Stimulated activated CD8-positive, alpha-beta memory T cell treated with anti-CD3 and anti-CD28 coated beads, Interleukin-7, amount 100 ng/mL, for 4 hours (primary cell): ENCODE measurements around the gene RNF181.
A peak's percentile ranks its signal among the peaks of the same experiment; 100 is the strongest.
"Not testable (repeated sequence)": the region's sequence is repeated elsewhere in the genome, so short reads cannot be mapped to it uniquely, and the experiment has no call there.

Experiments used
- DNase-seq, 2 donors: peaks; one replicate each; pipeline ENCODE4 v3.0.0-alpha.2; 2020; ENCODE audit warnings: low read depth in 2 of 2

The RNF181 gene

DNA sequence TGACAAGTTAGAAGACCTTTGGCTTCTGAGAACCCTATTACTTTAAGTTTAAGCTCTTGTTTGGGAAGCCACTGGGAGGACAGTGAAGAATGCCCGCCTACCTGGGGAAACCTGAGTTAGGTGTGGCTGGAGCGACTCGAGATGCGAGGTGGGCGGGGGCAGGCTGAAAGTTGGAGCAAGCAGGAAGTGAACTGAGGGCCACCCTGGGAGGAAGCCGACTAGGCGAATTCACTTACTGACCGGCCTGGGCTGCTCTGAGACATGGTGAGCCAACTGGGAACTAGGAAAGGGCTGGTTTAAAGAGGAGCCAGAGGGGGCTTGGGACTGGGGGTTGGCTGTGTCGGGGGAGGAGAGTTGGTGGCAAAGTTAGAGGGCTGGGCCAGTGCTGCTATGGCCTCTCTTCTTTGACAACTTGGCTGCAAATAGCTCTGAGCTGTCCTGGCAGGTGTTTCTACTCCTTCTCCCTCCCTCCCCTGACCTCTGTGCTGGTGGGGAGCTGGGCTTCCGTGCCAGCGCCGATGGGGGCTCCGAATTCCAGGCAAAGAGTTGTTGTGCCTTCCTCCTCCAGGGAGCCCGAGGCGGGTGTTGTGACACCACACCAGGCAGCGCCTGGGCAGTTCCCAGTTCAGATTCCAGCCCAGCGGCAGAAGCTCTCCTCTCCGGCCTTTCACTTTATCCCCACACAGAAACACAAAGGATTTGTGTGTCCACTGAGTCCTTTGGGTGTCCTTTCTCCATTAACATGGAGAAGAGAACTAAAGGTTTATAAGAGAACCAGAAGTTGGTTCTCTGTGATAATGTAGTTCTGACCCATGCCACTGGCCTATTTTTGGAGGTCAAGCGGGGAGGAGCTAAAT is 17.9 kb upstream of the RNF181 start, which contains the start of gene VAMP8:
VAMP8 (plus strand) TSS at position 201 of the 857 bp plus-strand sequence; CDS start at position 262, 61 bp downstream.
- DNase-seq, result peak; percentile 31 to 55

DNA sequence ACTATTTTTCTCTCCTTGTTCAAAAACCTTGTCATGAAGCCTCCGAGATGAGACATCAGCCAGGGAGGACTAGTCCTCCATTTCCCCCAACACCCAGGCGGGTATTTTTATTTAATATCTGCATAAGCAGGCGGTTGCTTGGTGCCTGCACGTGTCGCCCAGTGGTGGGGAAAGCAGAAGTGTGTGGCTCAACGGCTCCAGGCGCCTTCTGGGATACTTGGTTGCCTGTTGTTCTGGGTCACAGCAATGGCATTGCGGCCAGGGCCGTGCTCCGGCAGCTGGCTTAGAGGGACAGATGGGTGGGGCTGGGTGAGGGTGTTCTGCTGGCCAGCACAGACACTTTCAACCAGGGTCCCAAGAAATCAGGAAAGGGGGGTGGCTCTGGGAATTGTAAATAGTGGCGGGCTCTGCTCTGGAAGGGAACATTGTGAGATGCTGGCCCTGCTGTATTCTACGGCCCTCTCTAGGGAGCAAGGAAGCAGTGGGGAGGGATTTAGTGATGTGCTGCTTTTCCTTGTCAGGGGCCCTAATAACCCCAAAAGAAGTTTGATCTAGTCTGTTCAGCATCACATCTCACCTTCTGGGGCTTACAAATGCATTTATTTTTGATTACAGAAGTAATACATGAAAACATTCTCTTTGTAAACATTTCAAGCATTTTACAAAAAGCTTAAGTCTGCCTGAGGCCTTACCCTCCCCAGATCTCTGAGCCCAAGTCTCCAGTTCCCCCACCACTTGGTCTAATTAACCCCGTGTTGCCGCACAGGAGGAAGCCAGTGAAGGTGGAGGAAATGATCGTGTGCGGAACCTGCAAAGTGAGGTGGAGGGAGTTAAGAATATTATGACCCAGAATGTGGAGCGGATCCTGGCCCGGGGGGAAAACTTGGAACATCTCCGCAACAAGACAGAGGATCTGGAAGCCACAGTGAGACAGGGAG is 17.0 kb upstream of the RNF181 start:
- DNase-seq, result no peak

DNA sequence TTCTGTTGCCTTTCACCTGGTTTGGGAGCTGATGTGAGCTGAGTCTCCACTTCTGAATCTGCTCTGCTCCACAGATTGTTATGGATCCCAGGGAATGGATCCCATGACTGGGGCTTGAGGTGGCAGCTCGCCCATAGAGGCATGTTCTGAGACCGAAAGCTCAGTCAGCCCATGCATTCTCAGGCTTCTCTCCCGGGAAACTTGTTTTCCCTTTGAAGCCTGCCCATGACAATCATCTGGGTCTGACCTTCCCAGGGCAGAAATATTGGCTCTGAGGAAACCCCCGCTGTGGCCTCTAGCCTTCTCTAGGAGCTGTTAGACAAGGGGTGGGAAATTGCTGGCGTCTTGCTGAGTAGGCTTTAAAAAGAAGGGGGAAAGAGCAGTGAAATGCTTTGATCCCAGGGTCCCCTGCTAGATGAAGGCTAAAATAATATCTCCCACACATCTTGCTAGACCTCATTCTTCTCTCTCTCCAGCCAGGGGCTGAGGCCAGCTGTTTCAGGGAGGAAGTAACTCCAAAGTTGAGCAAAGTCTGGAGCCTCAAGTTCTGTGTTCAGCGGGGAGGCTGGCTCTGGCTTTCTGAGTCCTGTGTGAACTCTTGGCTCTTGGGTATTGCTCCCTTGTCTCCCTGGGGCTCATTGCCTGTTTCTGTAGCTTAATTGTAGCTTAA is 16.1 kb upstream of the RNF181 start:
- no peak for DNase-seq

DNA sequence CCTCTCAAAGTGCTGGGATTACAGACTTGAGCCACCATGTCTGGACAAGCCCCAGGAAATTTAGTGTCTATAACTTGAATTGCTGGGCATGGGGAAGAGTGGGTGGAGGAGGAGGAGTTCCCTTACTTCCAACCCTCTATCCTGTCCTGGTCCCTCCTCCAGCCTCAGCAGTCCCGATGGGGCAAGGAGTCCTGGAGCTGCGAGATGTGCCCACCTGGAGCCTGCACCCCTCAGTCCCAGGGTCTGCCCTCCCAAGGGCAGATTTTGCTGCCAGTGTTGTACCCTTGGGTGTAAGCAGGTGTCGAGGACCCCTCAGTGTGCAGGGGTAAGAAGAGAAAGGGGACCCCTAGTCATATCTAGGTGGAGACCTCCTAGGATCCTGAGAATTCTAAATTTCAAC is 15.3 kb upstream of the RNF181 start:
- no peak for DNase-seq

DNA sequence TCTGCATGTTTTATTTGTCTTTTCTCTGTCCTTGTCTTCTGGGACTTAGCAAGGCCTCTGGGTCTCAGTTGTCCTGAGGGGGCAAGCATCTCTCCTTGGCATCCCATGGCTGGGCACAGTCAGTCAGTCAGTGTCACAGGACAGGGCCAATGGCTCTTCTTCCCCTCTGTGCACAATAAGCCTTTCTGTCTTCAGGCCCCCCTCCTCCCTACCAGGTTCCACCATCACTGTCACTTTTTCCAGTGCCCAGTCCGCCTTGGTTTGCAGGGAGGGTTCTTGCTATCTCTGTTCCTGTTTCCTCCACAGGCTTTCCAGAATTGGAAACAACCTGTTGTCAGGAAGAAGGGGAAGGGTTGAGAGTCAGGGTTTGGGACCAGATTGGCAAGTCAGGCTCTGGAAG is 13.1 kb upstream of the RNF181 start:
- DNase-seq, result no peak

DNA sequence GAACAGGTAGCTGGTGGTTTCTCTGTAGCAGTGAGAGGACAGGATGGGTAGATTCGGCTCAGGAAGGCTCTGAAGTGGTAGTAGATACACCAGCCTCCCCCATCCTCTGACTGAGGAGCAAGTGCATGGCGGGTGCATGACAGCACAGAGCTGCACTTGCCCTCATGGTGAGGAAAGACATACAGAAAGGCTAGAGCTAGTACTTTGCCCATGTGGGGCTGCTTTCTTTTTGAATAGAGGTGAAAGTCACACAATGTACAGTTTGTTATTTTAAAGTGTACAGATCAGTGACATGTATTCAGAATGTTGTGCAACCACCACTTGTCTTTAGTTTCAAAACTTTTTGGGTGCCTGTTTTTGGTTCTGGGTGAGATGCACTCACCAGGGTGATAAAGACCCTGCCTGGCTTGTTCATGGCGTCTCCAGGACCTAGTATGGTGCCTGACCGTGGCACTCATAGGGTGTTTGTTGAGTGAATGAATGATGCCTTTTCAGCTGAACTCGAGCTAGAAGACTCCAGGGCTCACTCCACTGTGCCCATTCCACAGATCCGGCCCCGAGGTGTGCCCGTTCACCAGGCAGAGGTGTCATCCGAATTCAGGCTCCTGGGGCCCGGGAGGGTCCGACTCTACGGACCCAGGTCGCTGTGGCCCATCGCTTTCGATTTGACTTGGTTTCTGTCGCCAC is 11.7 kb upstream of the RNF181 start:
- DNase-seq, result no peak

DNA sequence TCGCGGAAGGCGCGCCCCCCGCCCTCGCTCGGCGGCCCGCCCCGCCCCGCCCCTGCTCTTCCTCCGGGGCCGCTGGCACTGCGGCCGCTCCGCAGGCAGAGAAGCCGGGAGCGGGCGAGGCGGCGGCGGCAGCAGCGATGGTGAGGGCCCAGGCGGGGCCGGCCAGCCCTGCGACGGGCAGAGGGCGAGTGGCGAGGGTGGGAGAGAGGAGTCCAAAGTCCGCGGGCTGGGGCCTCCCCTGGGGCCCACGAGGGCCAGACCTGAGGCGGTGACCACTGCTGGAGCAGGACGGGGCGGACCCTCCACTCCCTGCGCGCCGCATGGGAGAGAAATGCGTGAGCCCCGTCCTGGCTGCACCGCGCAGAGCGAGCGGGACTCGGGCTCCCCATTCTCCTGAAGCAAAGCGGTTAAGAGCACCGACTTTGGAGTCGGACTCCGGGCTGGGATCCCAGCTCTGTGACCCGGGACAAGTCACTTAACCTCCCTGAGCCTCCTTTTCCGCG is 11.1 kb upstream of the RNF181 start, which contains the start of gene VAMP5:
VAMP5 (plus strand) TSS at position 78 of the 503 bp plus-strand sequence; CDS start at position 138, 60 bp downstream.
- peak in 1 of 2 donors; percentile 40 for DNase-seq

DNA sequence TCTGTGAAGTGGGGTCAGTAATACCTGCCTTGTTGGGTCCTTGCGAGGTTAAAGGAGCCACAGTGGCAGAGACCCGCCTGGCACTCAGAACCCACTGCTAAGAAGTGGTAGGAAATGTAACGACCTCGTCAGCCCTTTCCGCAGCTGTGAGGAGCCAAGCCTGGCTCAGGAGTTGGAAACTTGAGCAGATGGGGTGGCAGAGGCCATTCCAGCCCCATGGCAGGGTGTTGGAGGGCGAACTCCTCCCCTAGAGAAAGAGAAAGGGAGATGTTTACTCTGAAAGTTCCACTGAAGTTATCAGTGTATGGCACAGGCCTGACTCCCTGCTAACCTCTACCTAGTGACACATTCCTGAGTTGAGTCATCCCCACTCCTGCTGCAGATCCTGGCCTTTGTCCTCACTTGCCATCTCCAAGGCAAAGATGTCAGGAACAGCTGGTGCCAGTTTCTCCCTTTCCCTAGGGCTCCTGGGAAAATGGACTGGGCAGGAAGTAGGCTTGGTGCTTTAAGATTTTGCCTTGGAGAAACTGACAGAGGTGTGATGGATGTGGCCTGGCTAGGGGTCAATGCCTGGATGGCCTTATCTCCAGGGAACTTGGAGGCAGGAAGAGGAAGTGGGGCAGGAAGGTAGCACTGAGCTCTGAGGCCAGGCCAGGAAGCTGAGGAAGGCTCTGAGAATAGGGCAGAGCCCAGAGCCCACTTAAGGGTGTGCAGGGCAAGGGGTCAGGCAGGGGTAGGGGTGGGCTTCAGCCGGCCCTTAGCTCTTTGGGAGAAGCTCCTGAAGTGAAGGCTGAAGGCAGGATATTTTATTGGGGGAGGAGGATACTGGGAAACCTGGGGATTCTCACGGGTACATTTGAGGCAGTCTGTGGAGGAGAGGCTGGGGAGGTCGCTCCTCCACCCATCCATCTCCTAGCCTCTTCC is 10.4 kb upstream of the RNF181 start:
- no peak for DNase-seq

DNA sequence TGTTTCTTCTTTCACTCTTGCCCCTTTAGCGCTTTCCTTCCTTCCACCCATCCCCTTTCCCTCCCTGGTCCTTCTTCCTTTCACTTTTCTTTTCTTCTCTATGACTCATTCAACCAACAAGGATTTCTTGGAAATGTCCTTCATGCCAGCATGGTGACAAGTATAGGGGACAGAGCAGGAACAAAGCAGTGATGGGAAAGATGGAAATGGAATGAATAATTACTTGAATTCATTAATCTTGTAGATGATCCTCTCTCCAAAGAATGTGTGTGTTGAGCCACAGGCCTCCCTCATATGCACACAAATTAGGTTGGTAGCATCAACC is 9.8 kb upstream of the RNF181 start:
- no peak for DNase-seq

DNA sequence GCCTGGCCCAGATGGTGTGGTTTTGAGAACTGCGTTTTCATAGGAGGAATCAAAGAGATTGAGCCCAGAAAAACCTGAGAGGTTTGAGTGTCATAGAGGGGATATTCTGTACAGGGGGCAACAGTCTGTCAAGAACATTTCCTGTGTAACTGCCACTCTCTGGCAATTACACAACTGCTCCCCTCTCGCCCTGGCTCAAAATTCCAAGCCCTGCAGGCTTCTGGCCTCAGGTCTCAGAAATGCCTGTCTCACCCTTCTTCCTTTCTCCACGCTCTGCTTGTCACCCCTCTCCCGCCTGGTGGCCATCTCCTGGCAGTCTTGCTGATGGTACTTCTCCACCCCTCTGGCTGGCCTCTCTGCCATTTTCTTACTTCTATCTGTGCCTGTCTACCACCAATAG is 7.3 kb upstream of the RNF181 start:
- DNase-seq, result no peak

DNA sequence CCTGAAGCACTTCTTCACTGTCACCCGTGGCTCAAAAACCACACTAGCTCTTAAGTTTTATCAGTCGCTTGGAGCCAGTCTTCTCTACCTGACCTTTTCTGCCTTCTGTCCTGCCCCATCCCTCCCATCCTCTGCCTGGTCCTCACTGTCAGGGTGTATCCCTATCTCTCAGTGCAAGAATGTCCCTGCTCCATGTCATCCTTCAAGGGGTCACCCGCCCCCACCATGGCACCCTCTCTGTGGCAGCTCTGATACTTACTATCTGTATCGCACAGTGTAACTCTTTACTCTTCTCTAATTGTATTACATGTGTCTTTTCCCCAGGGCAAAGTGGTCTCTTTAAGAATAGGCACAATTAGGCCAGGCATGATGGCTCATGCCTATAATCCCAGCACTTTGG is 6.9 kb upstream of the RNF181 start:
- no peak for DNase-seq

DNA sequence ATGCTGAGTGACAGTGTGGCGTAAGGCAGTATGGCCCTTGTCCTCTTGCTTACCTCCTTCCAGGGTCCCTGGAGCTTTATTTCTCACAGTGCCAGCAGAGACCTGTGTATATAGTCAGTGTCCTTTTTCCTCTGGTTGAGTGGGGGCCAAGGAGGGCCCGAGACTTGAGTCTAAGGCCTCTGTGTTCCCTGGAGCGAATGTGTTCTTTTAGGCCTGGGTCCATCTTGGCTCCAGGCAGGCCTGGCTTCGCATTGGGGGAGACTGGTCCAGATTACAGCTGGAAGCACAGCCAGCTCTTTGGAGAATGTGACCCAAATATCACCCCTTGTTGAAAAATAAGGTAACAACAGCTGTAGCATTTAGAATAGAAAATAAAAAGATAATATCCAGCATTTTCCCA is 6.4 kb upstream of the RNF181 start:
- DNase-seq, result no peak

DNA sequence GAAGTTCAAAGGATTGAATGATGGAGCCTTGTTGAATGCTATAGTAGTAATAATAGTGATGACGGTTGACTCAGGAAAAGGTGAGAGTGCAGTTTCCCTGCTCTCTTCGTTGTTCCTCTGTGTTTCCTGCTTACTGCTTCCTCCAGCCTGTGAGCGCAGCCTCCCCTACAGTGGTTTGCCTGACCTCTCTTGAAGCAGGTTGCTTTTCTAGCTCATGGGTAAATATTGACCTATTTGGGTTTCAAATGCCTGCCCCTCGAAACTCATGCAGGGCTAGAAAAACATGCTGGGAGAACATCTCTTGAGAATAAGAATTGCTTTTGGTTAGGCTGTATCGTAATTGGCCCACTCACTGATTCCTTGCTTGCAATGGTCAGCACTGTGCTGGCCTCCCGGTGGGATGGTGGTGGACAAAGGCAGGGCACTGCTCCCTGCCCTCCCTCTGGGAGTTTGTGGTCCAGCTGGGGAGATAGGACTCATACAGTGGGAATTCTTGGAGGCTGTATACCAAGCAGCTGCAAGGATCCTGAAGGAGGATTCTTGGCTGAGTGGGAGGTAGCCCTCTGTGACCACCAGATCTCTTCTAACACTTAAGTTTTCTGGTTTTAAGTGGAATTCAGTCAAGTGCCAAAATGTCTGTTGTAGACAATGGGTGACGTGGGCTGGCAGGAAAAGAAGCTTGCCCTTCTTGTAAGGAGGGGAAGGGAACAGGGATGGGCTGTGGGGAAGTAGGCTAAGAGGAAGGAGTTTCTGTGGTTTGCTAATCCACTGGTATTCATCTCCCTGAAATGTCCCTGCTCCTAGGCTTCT is 5.4 kb upstream of the RNF181 start:
- DNase-seq, result no peak

DNA sequence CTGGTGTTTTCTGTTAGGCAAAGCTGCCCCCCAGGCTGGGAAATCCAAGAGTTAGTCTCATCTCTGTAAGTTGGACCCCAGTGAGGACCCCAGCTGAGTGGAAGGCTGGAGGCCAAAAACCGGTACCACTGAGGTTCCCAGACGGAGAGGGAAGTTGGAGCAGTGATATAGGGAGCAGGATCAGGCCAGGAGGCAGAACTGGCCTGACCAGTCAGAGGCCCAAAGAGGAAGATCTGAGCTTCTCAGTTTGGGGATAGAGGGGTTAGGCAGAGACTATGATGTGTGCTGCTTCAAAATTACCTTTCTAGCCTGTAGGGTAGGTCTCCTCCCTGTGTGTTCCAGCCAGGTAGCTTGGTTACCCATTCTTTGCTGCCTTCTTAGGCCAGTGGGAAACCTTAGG is 4.6 kb upstream of the RNF181 start:
- DNase-seq, result no peak

DNA sequence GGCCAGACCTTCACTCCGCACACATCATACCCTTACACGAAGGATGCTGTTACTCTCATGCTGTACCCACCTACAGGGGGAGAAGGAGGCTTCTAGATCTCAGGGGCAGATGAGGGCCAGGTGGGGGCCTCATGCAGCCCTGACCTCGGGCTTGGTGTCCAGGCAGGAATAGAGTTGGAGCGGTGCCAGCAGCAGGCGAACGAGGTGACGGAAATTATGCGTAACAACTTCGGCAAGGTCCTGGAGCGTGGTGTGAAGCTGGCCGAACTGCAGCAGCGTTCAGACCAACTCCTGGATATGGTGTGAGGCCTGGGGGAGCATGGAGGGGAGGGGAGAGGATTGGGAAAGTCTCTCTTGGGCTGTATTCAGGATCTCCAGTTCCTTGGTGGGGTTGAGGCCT is 4.0 kb upstream of the RNF181 start:
- no peak for DNase-seq

DNA sequence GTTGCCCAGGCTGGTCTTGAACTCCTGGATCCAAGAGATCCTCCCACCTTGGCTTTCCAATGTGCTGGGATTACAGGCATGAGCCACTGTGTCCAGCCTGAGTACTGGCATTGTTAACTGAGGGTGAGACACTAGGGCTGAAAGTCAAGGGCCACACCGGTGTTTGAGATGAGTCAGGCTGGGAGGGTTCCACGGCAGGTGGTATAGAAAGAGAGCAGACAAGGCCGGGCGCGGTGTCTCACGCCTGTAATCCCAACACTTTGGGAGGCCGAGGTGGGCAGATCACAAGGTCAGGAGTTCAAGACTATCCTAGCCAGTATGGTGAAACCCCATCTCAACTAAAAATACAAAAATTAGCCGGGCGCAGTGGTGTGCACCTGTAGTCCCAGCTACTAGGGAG is 3.2 kb upstream of the RNF181 start:
- not testable (repeated sequence) for DNase-seq

DNA sequence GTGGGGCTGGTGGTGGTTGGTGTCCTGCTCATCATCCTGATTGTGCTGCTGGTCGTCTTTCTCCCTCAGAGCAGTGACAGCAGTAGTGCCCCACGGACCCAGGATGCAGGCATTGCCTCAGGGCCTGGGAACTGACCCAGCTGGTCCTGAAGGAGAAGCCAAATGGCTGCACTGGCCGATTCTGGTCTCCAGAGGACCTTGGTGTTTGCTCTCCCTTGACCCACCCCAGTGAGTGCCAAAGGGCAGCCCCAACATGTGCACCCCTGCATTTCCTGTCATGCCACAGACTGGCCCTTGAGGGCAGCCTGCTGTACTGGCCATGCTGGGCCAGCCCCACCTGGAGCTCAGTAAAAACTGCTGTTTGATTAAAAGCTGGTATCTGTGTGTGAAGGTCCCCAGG is 2.5 kb upstream of the RNF181 start:
- DNase-seq, result no peak

DNA sequence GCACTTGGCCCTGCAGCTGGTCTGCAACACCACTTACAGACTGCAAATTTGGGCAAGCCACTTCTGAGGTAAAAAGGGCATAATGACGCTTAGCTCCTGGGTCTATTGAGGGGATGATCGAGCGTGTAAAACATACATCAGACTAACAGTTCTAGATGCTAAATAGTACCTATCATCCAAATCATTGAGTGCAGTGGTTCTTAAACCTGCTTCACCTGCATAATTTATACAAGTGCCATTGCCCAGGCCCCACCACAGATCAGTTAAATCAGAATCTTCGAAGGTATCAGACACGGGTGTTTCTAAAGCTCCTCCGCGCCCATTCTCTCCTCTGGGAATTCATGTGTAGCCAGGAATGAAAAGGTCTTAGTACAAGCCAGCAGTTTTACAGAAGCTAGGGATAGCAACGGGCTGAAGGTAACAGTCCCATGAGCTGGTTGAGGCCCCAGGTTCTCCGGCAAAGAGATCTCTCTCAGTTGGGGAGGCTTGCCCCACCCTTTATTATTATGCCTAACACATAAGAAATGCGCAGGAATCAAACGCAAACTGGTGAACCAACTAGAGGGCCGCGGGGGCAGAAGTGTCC is 737 bp upstream of the RNF181 start:
- no peak for DNase-seq

DNA sequence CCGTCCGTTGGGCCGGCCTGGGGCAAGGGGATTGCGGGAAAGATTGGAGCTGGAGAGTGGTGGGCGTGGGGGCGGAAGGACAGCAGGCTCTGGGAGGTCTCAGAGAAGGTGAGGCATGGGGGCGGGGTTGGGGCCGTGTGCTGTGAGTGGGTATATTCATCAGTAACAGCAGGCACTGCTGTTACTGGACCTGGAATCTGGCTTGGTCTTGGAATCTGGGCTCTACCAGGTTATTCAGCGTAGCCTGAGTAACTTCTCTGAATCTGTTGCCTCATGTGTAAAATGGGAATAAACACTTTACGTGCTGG is 435 bp downstream of the RNF181 start:
- no peak for DNase-seq
